Right lobe of liver (tissue), 4 donors: Measurements from ENCODE around the gene IGF1R.

Experiments used
- CTCF ChIP-seq, 4 donors: fragments of 200-600 bp in 3 of 4; fragments of 450-650 bp in 1 of 4; IDR thresholded peaks; one replicate each; pipeline versions ENCODE4 v1.5.1 to v1.8.0; 2016 to 2022; ENCODE audit warnings: antibody characterized with exemption in 4 of 4, mild to moderate bottlenecking in 2 of 4
- POLR2A ChIP-seq: fragments of 450-650 bp; IDR thresholded peaks from one replicate; pipeline ENCODE4 v1.6.1; 2017; ENCODE audit warnings: antibody characterized with exemption, mild to moderate bottlenecking
- donor health status: DM: no; HTN: no; CAD: no.
- donor health status: DM: no; HTN: no; CAD: no.
- donor health status: DM: no; HTN: yes; CAD: no.

- TF ChIP-seq CTCF (IDR thresholded peaks at IDR 0.05), result no peak
- TF ChIP-seq POLR2A, result no peak
Observed at GRCh38 chr15:98677345-98678059, 29.2 kb downstream of the IGF1R start.
